ENCODE measurements around the gene POLR2M. TPM values are rescaled to one million over a fixed set of nuclear protein-coding genes. Genes with fewer than 3 reads are reported as not detected.

Gene POLR2M
- polyA plus RNA-seq, 1 of the 3 experiments (the other 2 are of a cell fraction): 160 TPM

DNA sequence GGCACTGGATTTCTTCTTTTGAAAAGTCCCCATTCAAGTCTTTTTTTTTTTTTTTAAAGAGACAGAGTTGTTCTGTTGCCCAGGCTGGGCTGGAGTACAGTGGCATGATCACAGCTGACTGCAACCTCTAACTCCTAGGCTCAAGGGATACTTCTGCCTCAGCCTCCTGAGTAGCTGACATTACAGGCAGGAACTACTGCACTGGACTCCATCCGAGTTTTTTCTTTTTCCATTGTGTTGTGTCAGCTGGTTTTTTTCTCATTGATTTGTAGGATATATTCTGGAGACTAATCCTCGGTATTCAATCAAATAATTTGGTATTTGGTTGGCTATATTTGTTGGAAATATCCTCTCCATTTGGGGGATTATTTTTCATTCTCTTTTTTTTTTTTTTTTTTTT lies 11.8 kb downstream of the POLR2M start (continued):
- TF ChIP-seq, protein P1, sequence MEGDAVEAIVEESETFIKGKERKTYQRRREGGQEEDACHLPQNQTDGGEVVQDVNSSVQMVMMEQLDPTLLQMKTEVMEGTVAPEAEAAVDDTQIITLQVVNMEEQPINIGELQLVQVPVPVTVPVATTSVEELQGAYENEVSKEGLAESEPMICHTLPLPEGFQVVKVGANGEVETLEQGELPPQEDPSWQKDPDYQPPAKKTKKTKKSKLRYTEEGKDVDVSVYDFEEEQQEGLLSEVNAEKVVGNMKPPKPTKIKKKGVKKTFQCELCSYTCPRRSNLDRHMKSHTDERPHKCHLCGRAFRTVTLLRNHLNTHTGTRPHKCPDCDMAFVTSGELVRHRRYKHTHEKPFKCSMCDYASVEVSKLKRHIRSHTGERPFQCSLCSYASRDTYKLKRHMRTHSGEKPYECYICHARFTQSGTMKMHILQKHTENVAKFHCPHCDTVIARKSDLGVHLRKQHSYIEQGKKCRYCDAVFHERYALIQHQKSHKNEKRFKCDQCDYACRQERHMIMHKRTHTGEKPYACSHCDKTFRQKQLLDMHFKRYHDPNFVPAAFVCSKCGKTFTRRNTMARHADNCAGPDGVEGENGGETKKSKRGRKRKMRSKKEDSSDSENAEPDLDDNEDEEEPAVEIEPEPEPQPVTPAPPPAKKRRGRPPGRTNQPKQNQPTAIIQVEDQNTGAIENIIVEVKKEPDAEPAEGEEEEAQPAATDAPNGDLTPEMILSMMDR (IDR thresholded peaks at IDR 0.05): no peak
- TF ChIP-seq EP300 (IDR thresholded peaks at IDR 0.05; ENCODE audit: borderline replicate concordance in 1 of 2, low read depth in 1 of 2, low read length in 1 of 2) (no peak), RFX5 (IDR thresholded peaks at IDR 0.05; ENCODE audit: low read length) (no peak), TEAD4 (IDR thresholded peaks at IDR 0.05; ENCODE audit: borderline replicate concordance, insufficient read depth) (no peak), EZH2phosphoT487 (IDR thresholded peaks at IDR 0.05; ENCODE audit: borderline replicate concordance, low read depth) (no peak), TCF12 (IDR thresholded peaks at IDR 0.05) (no peak), YY1 (IDR thresholded peaks at IDR 0.05; ENCODE audit: low read depth) (no peak), FOXM1 (IDR thresholded peaks at IDR 0.05; ENCODE audit: low read depth) (no peak), NFIC (IDR thresholded peaks at IDR 0.05; ENCODE audit: borderline replicate concordance) (no peak), SMC3 (IDR thresholded peaks at IDR 0.05; ENCODE audit: low read depth, low read length) (no peak), FOXJ3 (CRISPR knock-in tag; IDR thresholded peaks at IDR 0.05) (no peak), GABPA (IDR thresholded peaks at IDR 0.05; ENCODE audit: low read depth) (no peak), MEF2A (IDR thresholded peaks at IDR 0.05; ENCODE audit: borderline replicate concordance, low read depth) (no peak)
- TF ChIP-seq, protein P2, sequence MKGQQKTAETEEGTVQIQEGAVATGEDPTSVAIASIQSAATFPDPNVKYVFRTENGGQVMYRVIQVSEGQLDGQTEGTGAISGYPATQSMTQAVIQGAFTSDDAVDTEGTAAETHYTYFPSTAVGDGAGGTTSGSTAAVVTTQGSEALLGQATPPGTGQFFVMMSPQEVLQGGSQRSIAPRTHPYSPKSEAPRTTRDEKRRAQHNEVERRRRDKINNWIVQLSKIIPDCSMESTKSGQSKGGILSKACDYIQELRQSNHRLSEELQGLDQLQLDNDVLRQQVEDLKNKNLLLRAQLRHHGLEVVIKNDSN (IDR thresholded peaks at IDR 0.05; ENCODE audit: borderline replicate concordance, low read depth): no peak

DNA sequence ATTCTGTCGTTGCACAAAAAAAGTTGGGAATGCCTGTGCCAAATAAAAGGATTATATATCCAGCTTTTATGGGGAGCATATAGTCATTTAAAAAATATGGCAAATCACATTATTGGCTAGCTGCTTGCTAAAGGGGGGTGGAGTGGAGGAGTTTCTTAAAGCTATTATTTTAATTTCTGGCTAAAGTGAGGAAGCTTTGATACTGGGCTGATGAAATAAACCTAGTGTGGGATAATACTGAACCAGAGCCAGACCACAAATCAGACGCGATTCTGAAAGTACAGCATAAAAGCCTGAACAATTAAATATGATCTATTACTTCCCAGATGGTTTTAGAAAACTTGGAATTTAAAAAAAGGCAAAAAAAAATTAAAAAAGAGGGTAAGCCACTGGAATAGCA lies 14.4 kb downstream of the POLR2M start:
- 0 out of 2 replicates have a peak, but pooled peaks cover 4% of the 10 kb centered on the region for H3K79me2 ChIP-seq (ENCODE audit: insufficient read depth)
- ChIA-PET CTCF (interaction anchor here (1.0 to 7.6 kb wide), 4 partner anchors 12 to 345 kb away, joined by 4 to 47 read pairs (median 8); partner anchors contain the start of gene ALDH1A2), POLR2A (no interaction called here)
- no peaks in the 10 kb centered on the region for H3F3A ChIP-seq (replicated peaks; ENCODE audit: insufficient read depth)
- no peak overlapping the region for H3K4me2 ChIP-seq
- no peak for DNase-seq
- H4K20me1 ChIP-seq (ENCODE audit: insufficient read depth): no peaks in the 10 kb centered on the region
- no peaks in the 10 kb centered on the region for H3K4me1 ChIP-seq (ENCODE audit: control insufficient read depth in 1 of 2, insufficient read depth in 2 of 2, low read depth in 1 of 2, low read length in 1 of 2)
- WGBS (ENCODE audit: low lambda C conversion rate): 68% methylated on average over 3 of the region's 3 CpGs
- H2AFZ ChIP-seq (ENCODE audit: low read depth): no peak overlapping the region
- no peak overlapping the region for H3K4me3 ChIP-seq (ENCODE audit: low read depth in 2 of 2, low read length in 1 of 2)
- no peaks in the 10 kb centered on the region for H3K9me2 ChIP-seq
- TF ChIP-seq FOSL2 (IDR thresholded peaks at IDR 0.05; ENCODE audit: borderline replicate concordance, low read depth) (no peak), RXRA (IDR thresholded peaks at IDR 0.05; ENCODE audit: borderline replicate concordance, low read depth) (no peak), RAD21 (IDR thresholded peaks at IDR 0.05; ENCODE audit: low read length) (no peak), REST (IDR thresholded peaks at IDR 0.05; ENCODE audit: low read depth, low read length) (no peak), MXI1 (IDR thresholded peaks at IDR 0.05; ENCODE audit: low read depth, low read length) (no peak), CHD2 (IDR thresholded peaks at IDR 0.05; ENCODE audit: low read length, partially characterized antibody) (no peak), TCF12 (IDR thresholded peaks at IDR 0.05) (no peak), POLR2AphosphoS5 (IDR thresholded peaks at IDR 0.05; ENCODE audit: low read depth, low read length) (no peak), GABPA (IDR thresholded peaks at IDR 0.05; ENCODE audit: low read depth) (no peak), FOXM1 (IDR thresholded peaks at IDR 0.05; ENCODE audit: low read depth) (no peak)
- TF ChIP-seq, protein P2 (IDR thresholded peaks at IDR 0.05; ENCODE audit: borderline replicate concordance, low read depth): no peak
- TF ChIP-seq, protein P3, sequence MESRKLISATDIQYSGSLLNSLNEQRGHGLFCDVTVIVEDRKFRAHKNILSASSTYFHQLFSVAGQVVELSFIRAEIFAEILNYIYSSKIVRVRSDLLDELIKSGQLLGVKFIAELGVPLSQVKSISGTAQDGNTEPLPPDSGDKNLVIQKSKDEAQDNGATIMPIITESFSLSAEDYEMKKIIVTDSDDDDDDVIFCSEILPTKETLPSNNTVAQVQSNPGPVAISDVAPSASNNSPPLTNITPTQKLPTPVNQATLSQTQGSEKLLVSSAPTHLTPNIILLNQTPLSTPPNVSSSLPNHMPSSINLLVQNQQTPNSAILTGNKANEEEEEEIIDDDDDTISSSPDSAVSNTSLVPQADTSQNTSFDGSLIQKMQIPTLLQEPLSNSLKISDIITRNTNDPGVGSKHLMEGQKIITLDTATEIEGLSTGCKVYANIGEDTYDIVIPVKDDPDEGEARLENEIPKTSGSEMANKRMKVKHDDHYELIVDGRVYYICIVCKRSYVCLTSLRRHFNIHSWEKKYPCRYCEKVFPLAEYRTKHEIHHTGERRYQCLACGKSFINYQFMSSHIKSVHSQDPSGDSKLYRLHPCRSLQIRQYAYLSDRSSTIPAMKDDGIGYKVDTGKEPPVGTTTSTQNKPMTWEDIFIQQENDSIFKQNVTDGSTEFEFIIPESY (IDR thresholded peaks at IDR 0.05; ENCODE audit: borderline replicate concordance, low read depth): no peak
- H3K27ac ChIP-seq (ENCODE audit: low read depth in 2 of 2, low read length in 1 of 2): no peak overlapping the region
- no peaks in the 10 kb centered on the region for H3K27me3 ChIP-seq (ENCODE audit: insufficient read depth)
- peaks cover 10 to 17% of the 10 kb centered on the region in 2 experiments for H3K36me3 ChIP-seq (replicated peaks in 1 of 2; ENCODE audit: control insufficient read depth in 1 of 2, insufficient read depth in 2 of 2, low read length in 1 of 2)
- H3K9ac ChIP-seq: no peak overlapping the region
- H3K9me3 ChIP-seq: no peaks in the 10 kb centered on the region

All from SK-N-SH (cell line).